Muscle of arm (tissue), 12 donors: Measurements from ENCODE around the gene TEK. TPM values are rescaled to one million over a fixed set of nuclear protein-coding genes. Genes with fewer than 3 reads are reported as not detected.

ENCODE experiments used
- DNase-seq: peaks from one replicate; pipeline ENCODE4 v3.0.0-alpha.2; 2013
- polyA plus RNA-seq, 12 donors: library from polyadenylated mRNA; unstranded; fragments of 120-200 nt; gene quantifications; one replicate each; pipeline ENCODE4 v1.2.1, GENCODE V29; 2013; ENCODE audit not compliant: insufficient read length in 12 of 12

The TEK gene
- polyA plus RNA-seq, 12 donors, result 14.2 to 20.3 (median 17.8) TPM; not detected in 1

GRCh38 chr9:27117489-27118135 is 8.6 kb downstream of the TEK start:
- no peak for DNase-seq

- DNase-seq, result no peak
Measured at GRCh38 chr9:27118916-27119315, 9.9 kb downstream of the TEK start.

- DNase-seq, result no peak
Measured at GRCh38 chr9:27124151-27124550, 15.1 kb downstream of the TEK start.

- peak; percentile 94 for DNase-seq
Measured at GRCh38 chr9:27125030-27125429, 16.0 kb downstream of the TEK start.

- no peak for DNase-seq
Measured at GRCh38 chr9:27125936-27126335, 16.9 kb downstream of the TEK start.

GRCh38 chr9:27126670-27127069 is 17.6 kb downstream of the TEK start:
- peak; percentile 81 for DNase-seq

- DNase-seq, result no peak
Measured at GRCh38 chr9:27129221-27129620, 20.2 kb downstream of the TEK start.

- no peak for DNase-seq
Measured at GRCh38 chr9:27131731-27132130, 22.7 kb downstream of the TEK start.

GRCh38 chr9:27133817-27134216 is 24.8 kb downstream of the TEK start:
- DNase-seq, result no peak

GRCh38 chr9:27142299-27142930 is 33.4 kb downstream of the TEK start:
- no peak for DNase-seq

- DNase-seq, result no peak
Measured at GRCh38 chr9:27145143-27145542, 36.1 kb downstream of the TEK start.

- no peak for DNase-seq
Measured at GRCh38 chr9:27149651-27150050, 40.6 kb downstream of the TEK start.

GRCh38 chr9:27150746-27151406 is 41.9 kb downstream of the TEK start:
- peak; percentile 44 for DNase-seq

- DNase-seq, result peak; percentile 34
Measured at GRCh38 chr9:27151693-27152404, 42.8 kb downstream of the TEK start.

GRCh38 chr9:27152405-27152718 is 43.3 kb downstream of the TEK start:
- DNase-seq, result no peak

GRCh38 chr9:27154908-27155307 is 45.9 kb downstream of the TEK start:
- no peak for DNase-seq

GRCh38 chr9:27157097-27157496 is 48.1 kb downstream of the TEK start:
- no peak for DNase-seq

- DNase-seq, result no peak
Measured at GRCh38 chr9:27157736-27158135, 48.7 kb downstream of the TEK start.

GRCh38 chr9:27160636-27161035 is 51.6 kb downstream of the TEK start:
- DNase-seq, result no peak

GRCh38 chr9:27162045-27162444 is 53.0 kb downstream of the TEK start:
- peak; percentile 83 for DNase-seq

- no peak for DNase-seq
Measured at GRCh38 chr9:27165068-27165467, 56.0 kb downstream of the TEK start.

GRCh38 chr9:27165670-27166069 is 56.6 kb downstream of the TEK start:
- DNase-seq, result no peak

GRCh38 chr9:27168496-27168895 is 59.5 kb downstream of the TEK start:
- DNase-seq, result no peak
